GM10266 (cell line): ENCODE measurements around the gene ELN.
"Not testable (repeated sequence)": the region's sequence is repeated elsewhere in the genome, so short reads cannot be mapped to it uniquely, and the experiment has no call there.

ENCODE experiments used
- DNase-seq: peaks from one replicate; pipeline ENCODE4 v3.0.0; 2012; ENCODE audit errors: extremely low spot score
- TF ChIP-seq, protein P1 (sequence below): IDR thresholded peaks from 2 replicates; pipeline ENCODE4 v1.5.1; 2012; ENCODE audit warnings: mild to moderate bottlenecking, low read depth; ENCODE audit not compliant: control insufficient read depth, insufficient read depth; ENCODE audit errors: missing control alignments

Gene ELN

DNA sequence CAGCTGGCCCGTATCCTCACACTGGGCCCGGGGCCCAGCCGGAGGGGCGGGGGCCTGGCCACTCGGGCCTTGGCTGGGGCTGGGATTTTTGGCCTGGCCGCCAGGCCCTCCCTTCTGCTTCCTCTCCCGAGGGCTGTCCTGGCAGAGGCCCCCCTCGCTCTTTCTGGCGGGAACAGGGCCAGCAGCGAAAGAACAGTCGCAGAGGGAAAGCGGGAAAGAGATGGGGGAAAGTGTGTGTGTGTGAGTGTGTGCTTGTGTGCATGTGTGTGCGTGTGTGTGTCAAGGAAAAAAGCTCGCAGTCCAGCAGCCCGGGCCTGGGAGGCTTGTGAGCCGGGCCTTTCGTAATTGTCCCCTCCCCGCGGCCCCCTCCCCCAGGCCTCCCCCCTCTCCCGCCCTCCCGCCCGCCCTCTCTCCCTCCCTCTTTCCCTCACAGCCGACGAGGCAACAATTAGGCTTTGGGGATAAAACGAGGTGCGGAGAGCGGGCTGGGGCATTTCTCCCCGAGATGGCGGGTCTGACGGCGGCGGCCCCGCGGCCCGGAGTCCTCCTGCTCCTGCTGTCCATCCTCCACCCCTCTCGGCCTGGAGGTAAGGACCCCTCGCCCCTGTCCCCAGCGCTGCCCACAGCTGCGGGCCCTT, at the start of gene ELN:
TSS of gene ELN (plus strand) at position 491 of the 638 bp plus-strand sequence. CDS start at position 506, 15 bp downstream.
- DNase-seq, result no peak
- TF ChIP-seq, protein P1, sequence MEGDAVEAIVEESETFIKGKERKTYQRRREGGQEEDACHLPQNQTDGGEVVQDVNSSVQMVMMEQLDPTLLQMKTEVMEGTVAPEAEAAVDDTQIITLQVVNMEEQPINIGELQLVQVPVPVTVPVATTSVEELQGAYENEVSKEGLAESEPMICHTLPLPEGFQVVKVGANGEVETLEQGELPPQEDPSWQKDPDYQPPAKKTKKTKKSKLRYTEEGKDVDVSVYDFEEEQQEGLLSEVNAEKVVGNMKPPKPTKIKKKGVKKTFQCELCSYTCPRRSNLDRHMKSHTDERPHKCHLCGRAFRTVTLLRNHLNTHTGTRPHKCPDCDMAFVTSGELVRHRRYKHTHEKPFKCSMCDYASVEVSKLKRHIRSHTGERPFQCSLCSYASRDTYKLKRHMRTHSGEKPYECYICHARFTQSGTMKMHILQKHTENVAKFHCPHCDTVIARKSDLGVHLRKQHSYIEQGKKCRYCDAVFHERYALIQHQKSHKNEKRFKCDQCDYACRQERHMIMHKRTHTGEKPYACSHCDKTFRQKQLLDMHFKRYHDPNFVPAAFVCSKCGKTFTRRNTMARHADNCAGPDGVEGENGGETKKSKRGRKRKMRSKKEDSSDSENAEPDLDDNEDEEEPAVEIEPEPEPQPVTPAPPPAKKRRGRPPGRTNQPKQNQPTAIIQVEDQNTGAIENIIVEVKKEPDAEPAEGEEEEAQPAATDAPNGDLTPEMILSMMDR, result no peak

DNA sequence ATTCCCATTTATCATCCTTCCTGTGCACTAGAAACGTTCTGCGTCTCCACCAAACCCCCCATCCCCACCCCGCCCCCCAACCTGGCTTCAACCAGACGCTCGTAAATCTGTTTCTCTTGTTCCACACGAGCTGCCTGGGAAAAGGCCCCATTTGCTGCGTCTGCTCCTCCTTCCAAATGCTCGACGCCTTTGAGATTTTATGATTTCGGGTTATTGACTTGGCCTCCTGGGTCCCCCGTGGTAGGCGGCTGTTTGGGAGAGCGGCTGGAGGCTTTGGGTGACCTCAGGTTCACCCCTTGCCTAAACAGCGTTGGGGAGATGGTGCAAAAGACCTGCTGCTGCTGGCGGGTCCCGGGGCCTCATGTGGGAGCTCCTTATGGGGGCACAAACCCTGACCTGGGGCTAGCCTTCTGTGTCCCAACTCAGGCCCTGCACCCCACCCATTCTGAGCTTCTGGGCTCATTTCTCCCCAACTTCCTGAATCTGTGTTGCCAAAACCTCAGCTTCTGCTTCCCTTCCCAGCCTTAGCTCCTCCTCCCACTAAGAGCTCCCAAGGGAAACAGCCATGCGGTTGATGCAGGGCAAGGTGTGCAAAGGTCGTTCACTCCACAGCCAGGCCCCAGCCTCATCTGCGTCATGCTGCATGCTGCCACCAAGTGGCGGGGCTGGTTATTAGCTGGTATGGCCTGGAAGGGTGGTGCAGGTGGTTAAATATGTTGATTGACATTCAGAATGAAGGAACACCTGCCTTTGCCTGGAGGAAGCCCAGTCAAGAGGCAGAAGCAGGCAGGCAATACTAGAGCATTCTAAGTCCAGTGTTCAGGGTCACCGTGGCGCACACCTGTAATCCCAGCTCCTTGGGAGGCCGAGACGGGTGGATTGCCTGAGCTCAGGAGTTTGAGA, 49.1 kb upstream of the ELN start:
- peak; percentile 75 for DNase-seq
- TF ChIP-seq, protein P1, result peak; percentile 50

DNA sequence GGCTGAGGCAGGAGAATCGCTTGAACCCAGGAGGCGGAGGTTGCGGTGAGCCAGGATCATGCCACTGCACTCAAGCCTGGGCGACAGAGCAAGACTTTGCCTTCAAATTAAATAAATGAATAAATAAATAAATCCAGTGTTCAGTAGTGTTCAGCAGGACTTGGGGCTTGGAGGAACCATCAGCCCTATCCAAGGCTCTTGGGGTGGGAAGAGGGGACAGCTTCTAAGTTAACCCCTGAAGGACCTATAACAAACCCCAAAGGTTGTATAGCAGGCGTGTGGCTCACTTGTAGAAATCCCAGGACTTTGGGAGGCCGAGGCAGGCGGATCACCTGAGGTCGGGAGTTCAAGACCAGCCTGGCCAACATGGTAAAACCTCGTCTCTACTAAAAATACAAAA, 48.3 kb upstream of the ELN start:
- not testable (repeated sequence) for DNase-seq

DNA sequence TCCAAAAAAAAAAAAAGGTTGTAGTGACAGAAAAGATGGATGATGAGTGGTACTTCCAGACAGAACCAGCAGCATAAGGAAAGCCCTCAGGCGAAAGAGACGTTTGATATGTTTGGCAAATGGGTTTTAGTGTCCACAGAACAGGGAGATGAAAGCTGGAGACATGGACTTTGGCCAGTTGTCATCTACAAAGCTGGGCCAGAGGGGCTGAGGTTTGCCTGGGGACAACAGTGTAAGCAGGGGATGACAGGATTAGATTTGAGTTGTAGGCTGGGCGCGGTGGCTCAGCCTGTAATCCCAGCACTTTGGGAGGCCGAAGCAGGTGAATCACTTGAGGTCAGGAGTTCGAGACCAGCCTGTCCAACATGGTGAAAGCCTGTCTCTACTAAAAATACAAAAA, 47.8 kb upstream of the ELN start:
- DNase-seq, result no peak
- TF ChIP-seq, protein P1, result no peak

DNA sequence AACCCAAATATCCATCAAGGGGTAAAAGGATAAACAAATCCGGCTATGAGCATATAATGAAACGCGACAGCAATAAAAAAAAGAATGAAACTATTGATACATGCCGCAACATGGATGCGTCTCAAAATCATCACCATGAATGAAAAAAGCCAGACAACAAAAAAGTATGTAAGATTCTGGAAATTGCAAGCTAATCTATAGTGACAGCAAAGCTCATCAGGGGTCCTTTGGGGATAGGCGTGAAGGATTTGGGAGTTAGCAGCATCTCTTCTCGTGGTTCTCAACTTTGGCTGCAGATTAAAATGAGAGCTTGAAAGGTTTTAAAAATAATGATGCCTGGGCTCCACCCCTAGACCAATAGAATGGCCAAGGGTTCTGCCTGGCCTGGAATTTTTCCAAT, 46.0 kb upstream of the ELN start:
- no peak for DNase-seq
- TF ChIP-seq, protein P1, result no peak

DNA sequence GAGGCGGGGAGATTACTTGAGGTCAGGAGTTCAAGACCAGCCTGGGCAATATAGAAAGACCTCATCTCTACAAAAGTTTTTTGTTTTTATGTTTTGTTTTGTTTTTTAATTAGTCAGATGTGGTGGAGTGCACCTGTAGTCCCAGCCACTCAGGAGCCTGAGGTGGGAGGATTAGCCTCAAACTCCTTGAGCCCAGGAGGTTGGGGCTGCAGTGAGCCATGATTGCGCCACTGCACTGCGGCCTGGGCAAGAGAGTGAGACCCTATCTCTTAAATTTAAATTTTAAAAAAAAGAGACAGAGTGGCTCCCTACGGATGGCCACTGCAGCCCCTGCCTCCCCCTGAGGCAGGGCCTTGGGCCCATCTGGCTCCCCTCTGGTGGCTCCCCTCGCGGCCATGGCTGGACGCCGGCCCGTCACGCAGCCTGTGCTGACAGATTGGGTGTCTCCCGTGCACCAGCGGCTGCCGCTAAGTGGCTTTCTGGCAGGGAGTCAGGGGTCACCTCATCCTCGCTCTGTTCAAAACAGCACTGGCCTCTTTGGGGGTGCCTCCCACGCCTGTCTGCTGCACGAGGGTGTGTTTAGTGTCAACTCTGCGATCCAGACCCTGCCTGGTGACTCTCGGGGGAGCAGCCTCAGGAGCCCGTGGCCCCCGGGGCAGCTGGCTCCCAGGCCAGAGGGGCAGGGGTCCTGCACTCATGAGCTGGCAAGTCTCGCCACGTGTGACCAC, 44.4 kb upstream of the ELN start:
- TF ChIP-seq, protein P1, result no peak

DNA sequence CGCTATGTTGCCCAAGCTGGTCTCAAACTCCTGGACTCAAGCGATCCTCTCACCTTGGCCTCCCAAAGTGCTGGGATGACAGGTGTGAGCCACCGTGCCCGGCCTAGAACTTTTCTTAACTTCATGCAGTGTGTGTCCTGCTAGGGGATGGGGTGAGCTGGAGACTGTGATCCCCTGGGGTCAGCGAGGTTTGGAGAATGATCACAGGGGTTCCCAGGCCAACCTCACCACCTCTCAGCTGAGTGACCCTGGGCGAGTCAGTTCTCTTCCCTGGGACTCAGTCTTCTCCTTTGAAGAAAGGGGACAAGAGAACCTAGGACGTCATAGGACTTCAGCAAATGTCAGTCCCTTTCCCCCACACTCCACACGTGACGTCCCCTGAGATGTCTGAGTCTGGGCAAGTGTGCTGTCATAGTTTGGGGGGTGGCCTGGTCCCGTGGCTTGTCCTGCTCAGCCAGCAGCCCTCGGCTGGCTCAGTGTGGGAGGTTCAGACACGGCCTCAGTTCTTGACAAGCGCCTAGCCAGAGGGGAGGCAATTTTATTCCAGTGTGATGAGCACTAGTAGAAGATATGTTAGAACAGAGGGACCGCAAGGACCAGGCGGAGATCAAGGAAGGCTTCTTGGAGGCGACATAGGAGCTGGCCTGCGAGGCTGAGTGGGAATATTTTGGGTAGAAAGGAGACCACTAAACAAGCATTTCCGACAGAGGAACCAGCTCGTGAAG, 43.3 kb upstream of the ELN start:
- TF ChIP-seq, protein P1, result no peak
- no peak for DNase-seq

More for the DNA sequence above, 44.4 kb upstream of the ELN start:
- no peak for DNase-seq
